K562 (cell line): ENCODE measurements around the gene KLHL15. TPM values are rescaled to one million over a fixed set of nuclear protein-coding genes. Genes with fewer than 3 reads are reported as not detected.

Experiments
- ATAC-seq: fragments of 200-7000 bp; cut with Tn5 transposase; 3 replicates; pipeline ENCODE4 v1.9.1; 2020; ENCODE audit warnings: moderate library complexity
- BruUV-seq: library from RNA; stranded (reverse); fragments of 400-500 nt; replicated peaks from 2 replicates; lab custom pipeline; 2021; lab: Mats Ljungman, UMichigan
- CTCF ChIA-PET: fragments of 300-600 bp; formaldehyde crosslinking; extraction: SDS; loops from one replicate; lab custom pipeline; 2021; ENCODE audit warnings: low intra/inter-chr PET ratio; lab: Yijun Ruan, JAX
- POLR2A ChIA-PET: fragments of 300-600, 350-650 bp; sonication (Branson Sonifier 250); formaldehyde crosslinking; extraction: SDS; loops from one replicate; lab custom pipeline; 2021; ENCODE audit warnings: antibody characterized with exemption, inconsistent platforms; lab: Yijun Ruan, JAX
- DNase-seq, 4 experiments: peaks; one replicate each; pipeline versions ENCODE4 v3.0.0 to v3.0.0-alpha.2; 2011 to 2018; ENCODE audit warnings: low spot score in 3 of 4, mixed read lengths in 3 of 4; ENCODE audit errors: extremely low read depth in 1 of 4
- FAIRE-seq: peaks from 2 replicates; lab custom pipeline; 2011; peaks lifted over from hg19 to GRCh38; lab: Jason Lieb, UNC
- H2AFZ ChIP-seq: 2 replicates; pipeline ENCODE4 v1.6.0; 2011; ENCODE audit warnings: low read depth, low read length, control low read depth, inconsistent platforms
- H3K27ac ChIP-seq: fragments of 200-600 bp; 3 replicates; pipeline ENCODE4 v1.8.0; 2011; ENCODE audit warnings: low read depth, mild to moderate bottlenecking, control low read depth, inconsistent platforms, low read length, moderate library complexity, mixed read lengths; ENCODE audit errors: extremely low read depth
- H3K27me3 ChIP-seq, 2 experiments: fragments of 300-600 bp in 1 of 2; 2 replicates in 1 of 2; 3 replicates in 1 of 2; pipeline versions ENCODE4 v1.6.0 to v1.8.0; 2011; ENCODE audit warnings: inconsistent platforms in 2 of 2, low read length in 2 of 2, mild to moderate bottlenecking in 1 of 2, mixed read lengths in 1 of 2, moderate library complexity in 1 of 2; ENCODE audit not compliant: control insufficient read depth in 2 of 2, insufficient read depth in 2 of 2
- H3K36me3 ChIP-seq: fragments of 300-600 bp; 3 replicates; pipeline ENCODE4 v1.8.0; 2011; ENCODE audit warnings: mild to moderate bottlenecking, low read length, inconsistent platforms; ENCODE audit not compliant: control insufficient read depth, insufficient read depth
- H3K4me1 ChIP-seq, 2 experiments: fragments of 200-600 bp in 1 of 2; replicated peaks in 1 of 2; 2 replicates in 1 of 2; 3 replicates in 1 of 2; pipeline versions ENCODE4 v1.5.1 to v1.8.0; 2011; ENCODE audit warnings: inconsistent platforms in 2 of 2, low read length in 2 of 2, mild to moderate bottlenecking in 1 of 2, mixed read lengths in 1 of 2, moderate library complexity in 1 of 2; ENCODE audit not compliant: control insufficient read depth in 2 of 2, insufficient read depth in 2 of 2
- H3K4me2 ChIP-seq: 2 replicates; pipeline ENCODE4 v1.6.1; 2011; ENCODE audit warnings: low read length, control low read depth, inconsistent platforms, mixed read lengths; ENCODE audit not compliant: insufficient read depth
- H3K4me3 ChIP-seq: fragments of 200-600 bp; sonication (generic), shearing (Covaris generic); 2 replicates; pipeline ENCODE4 v1.5.1; 2016; ENCODE audit warnings: control low read depth, inconsistent platforms
- H3K79me2 ChIP-seq: fragments of 200-600 bp; 3 replicates; pipeline ENCODE4 v1.8.0; 2011; ENCODE audit warnings: low read length, inconsistent platforms; ENCODE audit not compliant: control insufficient read depth, insufficient read depth
- H3K9ac ChIP-seq, 2 experiments: 2 replicates each; pipeline versions ENCODE4 v1.6.0 to v1.6.1; 2011; ENCODE audit warnings: low read depth in 2 of 2, low read length in 2 of 2, control low read depth in 1 of 2, inconsistent platforms in 1 of 2, mild to moderate bottlenecking in 1 of 2, mixed read lengths in 1 of 2; ENCODE audit not compliant: insufficient read depth in 1 of 2
- H3K9me1 ChIP-seq: one replicate; pipeline ENCODE4 v1.6.0; 2011; ENCODE audit warnings: inconsistent platforms, mild to moderate bottlenecking, low read length, moderate library complexity; ENCODE audit not compliant: control insufficient read depth, insufficient read depth
- H3K9me3 ChIP-seq: replicated peaks from 2 replicates; pipeline ENCODE4 v1.5.1; 2011; ENCODE audit warnings: low read depth, low read length, inconsistent platforms; ENCODE audit not compliant: control insufficient read depth, insufficient read depth
- H4K20me1 ChIP-seq: replicated peaks from 2 replicates; pipeline ENCODE4 v1.6.1; 2011; ENCODE audit warnings: low read length, inconsistent platforms, mixed read lengths; ENCODE audit not compliant: control insufficient read depth, insufficient read depth
- ATF6 ChIP-seq: sonication (generic); formaldehyde crosslinking; IDR thresholded peaks from 2 replicates; pipeline ENCODE4 v1.4.0; 2020; ENCODE audit warnings: mild to moderate bottlenecking, missing genetic modification reagents
- ETV6 ChIP-seq, 3 experiments: fragments of 150-350 bp in 1 of 3; sonication (generic) in 1 of 3; formaldehyde crosslinking in 1 of 3; IDR thresholded peaks; 2 replicates each; pipeline versions ENCODE4 v1.6.1 to v1.8.0; 2014 to 2022; ENCODE audit warnings: borderline replicate concordance in 2 of 3, low read depth in 2 of 3, antibody characterized with exemption in 1 of 3, low read length in 1 of 3, mild to moderate bottlenecking in 1 of 3, missing genetic modification reagents in 1 of 3
- FOXA3 ChIP-seq, 2 experiments: fragments of 450-650 bp in 1 of 2; sonication (generic) in 1 of 2; formaldehyde crosslinking; IDR thresholded peaks in 1 of 2; conservative IDR thresholded peaks in 1 of 2; 2 replicates each; pipeline versions ENCODE4 v1.4.0 to v1.8.0; 2020 to 2022; ENCODE audit warnings: mild to moderate bottlenecking in 2 of 2, missing genetic modification reagents in 1 of 2
- FOXO4 ChIP-seq: fragments of 450-650 bp; formaldehyde crosslinking; IDR thresholded peaks from 2 replicates; pipeline ENCODE4 v1.4.0; 2020; ENCODE audit warnings: mild to moderate bottlenecking, moderate library complexity
- HIVEP1 ChIP-seq: fragments of 250-450 bp; sonication (Bioruptor Pico); IDR thresholded peaks from 2 replicates; pipeline ENCODE4 v1.4.0; 2020; ENCODE audit warnings: mild to moderate bottlenecking
- HNRNPK ChIP-seq: fragments of 200-400 bp; formaldehyde crosslinking; IDR thresholded peaks from one replicate; pipeline ENCODE4 v1.6.1; 2018; ENCODE audit warnings: mild to moderate bottlenecking, low read depth, low read length; ENCODE audit not compliant: poor library complexity, severe bottlenecking
- MCM3 ChIP-seq: fragments of 450-650 bp; IDR thresholded peaks from 2 replicates; pipeline ENCODE4 v1.6.1; 2016
- NR2F6 ChIP-seq: fragments of 450-650 bp; formaldehyde crosslinking; IDR thresholded peaks from 2 replicates; pipeline ENCODE4 v1.4.0; 2020; ENCODE audit warnings: mild to moderate bottlenecking
- POLR2B ChIP-seq: fragments of 450-650 bp; IDR thresholded peaks from 2 replicates; pipeline ENCODE4 v1.6.1; 2018; ENCODE audit warnings: low read depth; ENCODE audit not compliant: partially characterized antibody
- RBFOX2 ChIP-seq: fragments of 200-400 bp; formaldehyde crosslinking; IDR thresholded peaks from 2 replicates; pipeline ENCODE4 v1.6.1; 2017; ENCODE audit warnings: low read depth, mild to moderate bottlenecking, low read length, moderate library complexity
- SIX5 ChIP-seq, 2 experiments: IDR thresholded peaks; 2 replicates each; pipeline ENCODE4 v1.6.1; 2011; ENCODE audit warnings: low read length in 2 of 2, borderline replicate concordance in 1 of 2, low read depth in 1 of 2, mild to moderate bottlenecking in 1 of 2, moderate library complexity in 1 of 2; ENCODE audit not compliant: insufficient read depth in 1 of 2
- SUPT5H ChIP-seq: fragments of 450-650 bp; IDR thresholded peaks from 2 replicates; pipeline ENCODE4 v1.6.1; 2016
- TBP ChIP-seq: optimal IDR thresholded peaks from 2 replicates; pipeline ENCODE3; 2011; ENCODE audit warnings: low read depth, low read length, improper control_type of control experiment
- U2AF1 ChIP-seq: fragments of 200-400 bp; formaldehyde crosslinking; optimal IDR thresholded peaks from 2 replicates; pipeline ENCODE3; 2017; ENCODE audit warnings: mild to moderate bottlenecking, low read depth, low read length, moderate library complexity
- ZNF707 ChIP-seq: fragments of 250-450 bp; sonication (Bioruptor Pico); conservative IDR thresholded peaks from 2 replicates; pipeline ENCODE4 v1.8.0; 2022; ENCODE audit warnings: inconsistent platforms, mild to moderate bottlenecking, moderate library complexity
- WGBS: fragments of 100-300 bp; shearing (Covaris generic); methylation state at CpG from one replicate; pipeline ENCODE4 v1.1.6; 2016; ENCODE audit warnings: low coverage, mixed read lengths; ENCODE audit not compliant: insufficient coverage; ENCODE audit errors: missing lambda C conversion rate; 5-methylcytosine and 5-hydroxymethylcytosine counted together
- in situ Hi-C: fragments of 300-500 bp; cut with MboI; formaldehyde crosslinking; loops from 4 replicates; pipeline ENCODE4 v1.15.0; 2018; ENCODE audit warnings: inconsistent platforms, mixed read lengths
- intact Hi-C: fragments of 100-400 bp; cut with micrococcal nuclease; formaldehyde crosslinking; loops from 2 replicates; pipeline ENCODE4 v1.14.2; 2022
- polyA plus RNA-seq, 8 experiments: library from polyadenylated mRNA; depleted of rRNA in 4 of 8; stranded (reverse) in 5 of 8; unstranded in 3 of 8; fragments of >200 nt; fragmentation: Nextera tagmentation in 2 of 8; fragmentation: Illumina TruSeq in 1 of 8; extraction: Ambion mirVana in 2 of 8; extraction: Trizol in 1 of 8; gene quantifications; 2 replicates each; pipeline versions ENCODE4 v1.2.1 to v1.2.3, GENCODE V29; 2011 to 2014; ENCODE audit warnings: inconsistent platforms in 1 of 8, missing spikeins in 1 of 8
- total RNA-seq, 7 experiments: library from RNA; depleted of rRNA in 6 of 7; stranded (reverse); fragments of >200 nt in 6 of 7; fragmentation: Illumina TruSeq in 2 of 7; extraction: Trizol in 2 of 7; gene quantifications; 2 replicates each; pipeline versions ENCODE4 v1.2.1 to v1.2.3, GENCODE V29; 2011 to 2021; ENCODE audit warnings: low replicate concordance in 1 of 7

Gene KLHL15
- total and polyA plus RNA-seq, 9 of the 15 experiments (the other 6 are each of a cell fraction or from before 2014, with no cell fraction given): 3.0 to 12.4 (median 7.6) TPM

GRCh38 chrX:24063488-24063887, 36.5 kb upstream of the KLHL15 start:
- TF ChIP-seq ATF6: no peak
- TF ChIP-seq HIVEP1: no peak
- TF ChIP-seq U2AF1: no peak
- 0 out of 2 replicates have a peak, but pooled peaks have one; percentile 31 for TF ChIP-seq RBFOX2
- TF ChIP-seq SUPT5H: 0 out of 2 replicates have a peak, but pooled peaks have one; percentile 33
- no peak for TF ChIP-seq SIX5 (IDR thresholded peaks at IDR 0.05; ENCODE audit: borderline replicate concordance in 1 of 2, insufficient read depth in 1 of 2, low read depth in 1 of 2, low read length in 2 of 2)
- no peak for TF ChIP-seq TBP
- TF ChIP-seq MCM3: no peak
- no peak for TF ChIP-seq FOXO4
- no peak for TF ChIP-seq HNRNPK
- no peak for TF ChIP-seq ETV6 (IDR thresholded peaks at IDR 0.05; ENCODE audit: borderline replicate concordance in 1 of 2, low read depth in 2 of 2, low read length in 1 of 2)
- TF ChIP-seq ETV6 (CRISPR knock-in tag; IDR thresholded peaks at IDR 0.05; ENCODE audit: borderline replicate concordance): no peak
- TF ChIP-seq POLR2B: peak; percentile 16
- no peak for TF ChIP-seq ZNF707 (CRISPR knock-in tag)
- no peak for TF ChIP-seq FOXA3 (CRISPR knock-in tag; conservative IDR thresholded peaks at IDR 0.05 in 1 of 2, IDR thresholded peaks at IDR 0.05 in 1 of 2)
- TF ChIP-seq NR2F6 (CRISPR knock-in tag): no peak
- TF ChIP-seq, all 486 proteins: peak for 3
- FAIRE-seq (no peak), DNase-seq (no peak), ATAC-seq (no peak; the same call in 2 of the 3 replicates)
- BruUV-seq: no TSS peak
- H3K9me1 ChIP-seq: no peaks in the 10 kb centered on the region
- H2AFZ ChIP-seq: no peak overlapping the region
- H3K4me2 ChIP-seq: no peak overlapping the region
- H4K20me1 ChIP-seq: no peaks in the 10 kb centered on the region
- no peak overlapping the region for H3K27ac ChIP-seq
- H3K79me2 ChIP-seq: peaks cover 34% of the 10 kb centered on the region
- in situ Hi-C loops (no loop called here), intact Hi-C loops (no loop called here)
- WGBS: 83% methylated on average over 4 of the region's 6 CpGs
- ChIA-PET CTCF (no interaction called here), POLR2A (no interaction called here)
- H3K4me3 ChIP-seq: no peak overlapping the region
- no peaks in the 10 kb centered on the region for H3K27me3 ChIP-seq
- H3K4me1 ChIP-seq: no peaks in the 10 kb centered on the region; a peak in 1 of 5 replicates
- no peaks in the 10 kb centered on the region for H3K9me3 ChIP-seq
- no peak overlapping the region for H3K9ac ChIP-seq
- H3K36me3 ChIP-seq: peaks cover 90% of the 10 kb centered on the region
